Gastroesophageal sphincter (tissue), 4 donors: ENCODE data around the gene C20orf202. TPM values are rescaled to one million over a fixed set of nuclear protein-coding genes. Genes with fewer than 3 reads are reported as not detected.

ENCODE experiments used
- ATAC-seq: fragments of 150-250 bp; one replicate; pipeline ENCODE4 v1.9.1; 2016; ENCODE audit warnings: mild to moderate bottlenecking, moderate library complexity
- H3K27ac ChIP-seq, 4 donors: fragments of 200-600 bp; sonication (generic) in 3 of 4; 1 replicate in 3 of 4; 2 replicates in 1 of 4; pipeline ENCODE4 v1.5.1; 2016 to 2019
- H3K27me3 ChIP-seq: fragments of 200-600 bp; sonication (generic); one replicate; pipeline ENCODE4 v1.5.1; 2019
- H3K36me3 ChIP-seq, 2 donors: fragments of 200-600 bp; sonication (generic); one replicate each; pipeline ENCODE4 v1.5.1; 2019; ENCODE audit warnings: control low read depth in 1 of 2
- H3K4me1 ChIP-seq, 3 donors: fragments of 200-600 bp; sonication (generic); 1 replicate in 2 of 3; 2 replicates in 1 of 3; pipeline ENCODE4 v1.5.1; 2016 to 2019; ENCODE audit warnings: control low read depth in 2 of 3
- H3K4me3 ChIP-seq, 2 donors: fragments of 200-600 bp; sonication (generic); one replicate each; pipeline ENCODE4 v1.5.1; 2019; ENCODE audit warnings: mild to moderate bottlenecking in 1 of 2, moderate library complexity in 1 of 2
- H3K9me3 ChIP-seq, 3 donors: fragments of 200-600 bp; sonication (generic); one replicate each; pipeline ENCODE4 v1.5.1; 2017 to 2019; ENCODE audit warnings: control low read depth in 2 of 3
- CTCF ChIP-seq, 4 experiments: fragments of 200-600 bp in 2 of 4; fragments of 450-650 bp in 2 of 4; sonication (generic) in 1 of 4; IDR thresholded peaks; one replicate each; pipeline ENCODE4 v1.5.1; 2017 to 2019; ENCODE audit warnings: antibody characterized with exemption in 4 of 4, mild to moderate bottlenecking in 2 of 4, moderate library complexity in 2 of 4
- EP300 ChIP-seq: sonication (generic); formaldehyde crosslinking; IDR thresholded peaks from one replicate; pipeline ENCODE4 v1.6.1; 2017; ENCODE audit warnings: antibody characterized with exemption, mild to moderate bottlenecking
- POLR2A ChIP-seq, 2 donors: fragments of 450-650 bp; IDR thresholded peaks; one replicate each; pipeline ENCODE4 v1.6.1; 2017; ENCODE audit warnings: antibody characterized with exemption in 2 of 2, mild to moderate bottlenecking in 2 of 2, moderate library complexity in 1 of 2
- POLR2AphosphoS5 ChIP-seq: sonication (generic); formaldehyde crosslinking; IDR thresholded peaks from one replicate; pipeline ENCODE4 v1.6.1; 2017; ENCODE audit warnings: antibody characterized with exemption
- WGBS, 2 donors: methylation state at CpG; one replicate each; pipeline ENCODE4 v1.1.5; 2018; ENCODE audit warnings: low coverage in 1 of 2; 5-methylcytosine and 5-hydroxymethylcytosine counted together
- total RNA-seq, 4 donors: library from RNA; depleted of rRNA; stranded (reverse); fragments of >200 nt; gene quantifications; one replicate each; pipeline ENCODE4 v1.1.0, GENCODE V29; 2016

The C20orf202 gene
- total RNA-seq, 4 donors from 2014 or later: 0.27 to 1.3 (median 0.62) TPM; not detected in 1

GRCh38 chr20:1174787-1175186 lies 28.5 kb upstream of the C20orf202 start:
- no peak for TF ChIP-seq EP300
- no peak for TF ChIP-seq CTCF (IDR thresholded peaks at IDR 0.05)
- TF ChIP-seq POLR2AphosphoS5: no peak
- TF ChIP-seq POLR2A (IDR thresholded peaks at IDR 0.05): no peak
- no peak overlapping the region for H3K4me3 ChIP-seq
- no peaks in the 10 kb centered on the region for H3K27me3 ChIP-seq
- 80 to 100% methylated on average over 4 to 5 of the region's 8 CpGs for WGBS, 2 donors
- H3K4me1 ChIP-seq: no peaks in the 10 kb centered on the region
- H3K9me3 ChIP-seq: no peaks in the 10 kb centered on the region
- no peak overlapping the region for H3K27ac ChIP-seq
- H3K36me3 ChIP-seq: peaks cover 3 to 88% of the 10 kb centered on the region in 2 donors
- ATAC-seq: no peak

GRCh38 chr20:1177680-1178079 lies 25.6 kb upstream of the C20orf202 start:
- no peak for ATAC-seq
- TF ChIP-seq CTCF (IDR thresholded peaks at IDR 0.05) (no peak), POLR2A (IDR thresholded peaks at IDR 0.05) (no peak), POLR2AphosphoS5 (no peak), EP300 (no peak)
- Histone ChIP-seq H3K4me3 (no peak overlapping the region), H3K27ac (no peak overlapping the region), H3K4me1 (no peaks in the 10 kb centered on the region), H3K27me3 (no peaks in the 10 kb centered on the region), H3K9me3 (no peaks in the 10 kb centered on the region), H3K36me3 (peaks cover 0 to 66% of the 10 kb centered on the region in 2 donors)
- 81 to 93% methylated on average over 3 of the region's 5 CpGs for WGBS, 2 donors

- no peak for TF ChIP-seq POLR2AphosphoS5
- TF ChIP-seq EP300: no peak
- TF ChIP-seq CTCF (IDR thresholded peaks at IDR 0.05): no peak
- TF ChIP-seq POLR2A (IDR thresholded peaks at IDR 0.05): no peak
- H3K27ac ChIP-seq: no peak overlapping the region
- no peaks in the 10 kb centered on the region for H3K27me3 ChIP-seq
- no peaks in the 10 kb centered on the region for H3K4me1 ChIP-seq
- H3K36me3 ChIP-seq: peaks cover 0 to 62% of the 10 kb centered on the region in 2 donors
- H3K9me3 ChIP-seq: no peaks in the 10 kb centered on the region
- 86 to 95% methylated on average over 1 to 3 of the region's 3 CpGs for WGBS, 2 donors
- no peak for ATAC-seq
- H3K4me3 ChIP-seq: no peak overlapping the region
Measured at GRCh38 chr20:1178103-1178502, 25.2 kb upstream of the C20orf202 start.

- Histone ChIP-seq H3K36me3 (peaks cover 0 to 57% of the 10 kb centered on the region in 2 donors), H3K27me3 (peaks cover 3% of the 10 kb centered on the region), H3K9me3 (no peaks in the 10 kb centered on the region), H3K4me1 (no peaks in the 10 kb centered on the region), H3K27ac (no peak overlapping the region), H3K4me3 (no peak overlapping the region)
- TF ChIP-seq POLR2AphosphoS5: no peak
- no peak for TF ChIP-seq POLR2A (IDR thresholded peaks at IDR 0.05)
- no peak for TF ChIP-seq CTCF (IDR thresholded peaks at IDR 0.05)
- TF ChIP-seq EP300: no peak
- ATAC-seq: no peak
- 64 to 92% methylated on average over 3 of the region's 3 CpGs for WGBS, 2 donors
Measured at GRCh38 chr20:1178623-1179022, 24.6 kb upstream of the C20orf202 start.

GRCh38 chr20:1180949-1181348 lies 22.3 kb upstream of the C20orf202 start:
- TF ChIP-seq CTCF (IDR thresholded peaks at IDR 0.05): no peak
- TF ChIP-seq POLR2A (IDR thresholded peaks at IDR 0.05): no peak
- TF ChIP-seq POLR2AphosphoS5: no peak
- TF ChIP-seq EP300: no peak
- 97 to 100% methylated on average over 4 to 5 of the region's 27 CpGs for WGBS, 2 donors
- Histone ChIP-seq H3K27ac (no peak overlapping the region), H3K4me3 (no peak overlapping the region), H3K9me3 (no peaks in the 10 kb centered on the region), H3K27me3 (peaks cover 26% of the 10 kb centered on the region), H3K4me1 (peaks cover 0 to 17% (median 10%) of the 10 kb centered on the region in 3 donors), H3K36me3 (peaks cover 0 to 34% of the 10 kb centered on the region in 2 donors)
- ATAC-seq: no peak
